ENCODE results near the gene IGFBP2.
A peak's percentile ranks its signal among the peaks of the same experiment; 100 is the strongest.

IGFBP2 gene

DNA sequence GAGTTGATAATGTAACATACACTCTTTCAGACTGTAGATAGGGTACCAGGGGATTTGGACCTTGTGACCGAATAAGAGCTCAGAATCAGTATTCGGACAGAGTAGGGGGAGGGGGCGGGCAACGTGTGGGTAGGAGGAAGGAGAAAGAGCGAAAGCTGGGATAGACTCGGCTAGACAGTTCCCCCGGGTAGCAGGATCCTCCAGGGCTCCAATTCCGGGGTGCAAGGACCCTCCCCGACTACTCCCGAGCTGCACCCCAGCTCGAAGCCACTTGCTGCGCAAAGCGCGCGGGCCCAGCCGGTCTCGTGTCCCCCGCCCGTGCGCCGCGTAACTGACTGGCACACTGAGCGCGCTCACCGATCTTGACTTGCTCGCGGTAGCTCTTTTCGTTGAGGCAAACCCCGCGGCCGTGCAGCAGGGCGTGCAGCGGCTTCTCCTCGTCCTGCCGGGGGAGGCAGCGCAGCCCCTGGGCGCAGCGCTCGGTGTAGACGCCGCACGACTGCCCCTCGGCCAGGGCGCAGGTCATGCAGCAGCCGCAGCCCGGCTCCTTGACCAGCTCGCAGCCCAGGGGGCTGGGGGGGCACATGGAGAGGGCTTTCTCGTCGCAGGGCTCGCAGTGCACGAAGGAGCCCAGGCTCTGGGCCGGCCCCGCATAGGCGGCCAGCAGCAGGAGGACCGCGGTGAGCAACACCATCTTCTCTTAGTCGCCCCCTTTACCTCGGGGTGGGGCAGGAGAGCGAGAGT lies 61.0 kb downstream of the IGFBP2 start:
- TF ChIP-seq, protein P1, sequence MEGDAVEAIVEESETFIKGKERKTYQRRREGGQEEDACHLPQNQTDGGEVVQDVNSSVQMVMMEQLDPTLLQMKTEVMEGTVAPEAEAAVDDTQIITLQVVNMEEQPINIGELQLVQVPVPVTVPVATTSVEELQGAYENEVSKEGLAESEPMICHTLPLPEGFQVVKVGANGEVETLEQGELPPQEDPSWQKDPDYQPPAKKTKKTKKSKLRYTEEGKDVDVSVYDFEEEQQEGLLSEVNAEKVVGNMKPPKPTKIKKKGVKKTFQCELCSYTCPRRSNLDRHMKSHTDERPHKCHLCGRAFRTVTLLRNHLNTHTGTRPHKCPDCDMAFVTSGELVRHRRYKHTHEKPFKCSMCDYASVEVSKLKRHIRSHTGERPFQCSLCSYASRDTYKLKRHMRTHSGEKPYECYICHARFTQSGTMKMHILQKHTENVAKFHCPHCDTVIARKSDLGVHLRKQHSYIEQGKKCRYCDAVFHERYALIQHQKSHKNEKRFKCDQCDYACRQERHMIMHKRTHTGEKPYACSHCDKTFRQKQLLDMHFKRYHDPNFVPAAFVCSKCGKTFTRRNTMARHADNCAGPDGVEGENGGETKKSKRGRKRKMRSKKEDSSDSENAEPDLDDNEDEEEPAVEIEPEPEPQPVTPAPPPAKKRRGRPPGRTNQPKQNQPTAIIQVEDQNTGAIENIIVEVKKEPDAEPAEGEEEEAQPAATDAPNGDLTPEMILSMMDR (IDR thresholded peaks at IDR 0.05; ENCODE audit: insufficient read depth, low read depth, low read length, missing control alignments): no peak
- no peak overlapping the region for H3K4me3 ChIP-seq (ENCODE audit: low read depth, low read length)
- DNase-seq (ENCODE audit: low read depth): no peak

DNA sequence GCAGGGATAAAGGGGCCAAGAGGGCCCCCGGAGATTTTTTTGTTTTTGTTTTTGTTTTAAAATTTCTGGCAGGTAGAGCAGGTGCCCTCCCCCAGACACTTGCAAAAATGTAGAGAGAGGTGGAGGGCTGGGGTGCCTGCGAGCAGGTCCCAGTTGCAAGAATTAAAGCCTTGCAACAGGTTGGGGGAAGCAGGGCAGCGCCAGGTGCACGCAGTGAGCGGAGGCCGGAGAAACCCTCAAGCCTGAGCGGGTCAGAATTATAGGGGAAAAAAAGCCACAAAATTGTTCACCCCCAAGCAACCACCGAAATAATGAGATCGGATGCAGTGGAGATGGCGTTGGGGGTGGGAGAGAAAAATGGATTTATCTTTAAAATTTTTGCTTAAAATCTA lies 61.6 kb downstream of the IGFBP2 start:
- DNase-seq (ENCODE audit: low read depth): no peak
- no peak overlapping the region for H3K4me3 ChIP-seq (ENCODE audit: low read depth, low read length)
- TF ChIP-seq, protein P1 (IDR thresholded peaks at IDR 0.05; ENCODE audit: insufficient read depth, low read depth, low read length, missing control alignments): no peak

DNA sequence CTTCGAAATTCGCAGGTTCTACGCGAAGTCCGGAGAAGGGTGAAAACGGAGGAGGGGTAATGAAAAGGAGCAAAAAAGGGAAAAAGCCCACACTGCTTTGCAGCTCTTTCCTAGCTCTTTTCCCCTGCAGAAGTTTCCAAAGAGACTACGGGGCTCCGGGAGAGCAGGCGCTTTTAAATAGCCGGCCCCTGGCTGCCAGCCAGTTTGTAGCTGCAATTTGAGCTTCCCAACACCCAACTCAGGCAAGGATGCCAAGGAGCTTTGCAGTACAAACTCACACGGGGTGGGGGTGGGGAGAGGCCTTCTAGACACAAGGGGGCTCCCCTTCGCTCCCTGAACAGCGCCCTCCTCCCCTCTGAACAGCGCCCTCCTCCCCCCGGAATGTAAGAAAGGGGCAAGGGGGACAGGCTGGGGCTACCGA lies 62.2 kb downstream of the IGFBP2 start, which contains the start of gene IGFBP5:
Gene IGFBP5 (minus strand): TSS at position 149 of the 421 bp plus-strand sequence. CDS start 774 bp downstream, outside the sequence.
- DNase-seq (ENCODE audit: low read depth): no peak
- H3K4me3 ChIP-seq (ENCODE audit: low read depth, low read length): no peak within 1 kb of the TSS
- TF ChIP-seq, protein P1 (IDR thresholded peaks at IDR 0.05; ENCODE audit: insufficient read depth, low read depth, low read length, missing control alignments): no peak

DNA sequence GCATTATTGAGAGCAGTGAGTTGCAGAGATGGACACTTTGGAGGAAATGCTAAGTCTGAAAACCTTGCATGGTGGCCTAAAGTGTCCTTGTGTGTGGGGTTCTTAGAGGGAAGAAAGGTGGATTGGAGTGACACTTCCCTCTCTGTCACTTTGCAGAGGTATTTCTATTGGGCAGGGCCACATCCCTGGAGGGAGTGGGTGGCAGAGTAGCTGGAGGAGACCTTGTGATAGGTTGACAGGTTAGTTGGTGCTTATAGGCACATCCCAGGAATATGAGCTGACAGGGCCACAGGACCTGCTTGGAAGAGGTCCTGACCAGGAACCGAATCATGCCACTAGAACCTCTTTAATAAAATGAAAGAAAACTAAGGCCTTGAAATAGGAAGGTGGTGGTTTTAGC lies 63.1 kb downstream of the IGFBP2 start:
- TF ChIP-seq, protein P1 (IDR thresholded peaks at IDR 0.05; ENCODE audit: insufficient read depth, low read depth, low read length, missing control alignments): no peak
- H3K4me3 ChIP-seq (ENCODE audit: low read depth, low read length): no peak overlapping the region
- DNase-seq (ENCODE audit: low read depth): no peak

DNA sequence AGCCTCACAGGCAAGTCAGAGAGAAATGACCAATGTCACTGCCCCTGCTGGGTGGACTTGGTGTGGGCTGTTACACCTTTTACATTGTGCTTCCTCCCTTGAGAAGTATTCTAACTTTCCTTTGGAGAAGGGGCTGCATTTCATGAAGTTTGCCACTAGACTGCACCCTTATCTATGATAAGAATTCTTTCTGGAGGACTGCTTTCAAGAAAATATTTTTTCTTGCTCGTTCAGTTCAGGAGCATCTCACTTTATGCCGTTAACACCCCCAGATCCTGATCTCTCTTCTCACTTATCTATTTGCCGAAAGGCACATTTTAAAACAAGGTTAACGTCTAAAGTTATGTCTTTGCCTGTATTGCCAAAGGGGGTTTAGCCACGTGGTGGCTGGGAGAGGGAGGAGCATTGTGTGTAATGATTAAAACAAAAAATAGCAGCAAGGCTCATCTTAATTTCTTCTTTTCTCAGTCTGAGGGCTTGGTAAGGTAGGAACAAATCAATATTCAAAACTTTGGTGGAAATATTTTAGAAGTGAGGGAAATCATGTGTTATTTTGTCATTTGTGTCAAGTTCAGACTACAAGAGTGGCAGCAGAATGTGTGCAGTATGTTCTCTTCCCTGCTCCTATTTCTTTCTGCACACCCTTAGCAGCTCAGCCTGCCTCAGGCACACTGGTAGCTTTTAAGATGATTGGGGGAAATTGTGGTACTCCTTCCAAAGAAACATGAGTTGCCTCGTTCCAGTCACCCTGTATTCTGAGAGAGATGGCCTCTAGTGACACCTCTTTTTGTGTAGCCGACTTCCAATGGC lies 63.7 kb downstream of the IGFBP2 start:
- TF ChIP-seq, protein P1 (IDR thresholded peaks at IDR 0.05; ENCODE audit: insufficient read depth, low read depth, low read length, missing control alignments): peak; percentile 16
- DNase-seq (ENCODE audit: low read depth): no peak
- H3K4me3 ChIP-seq (ENCODE audit: low read depth, low read length): no peak overlapping the region

DNA sequence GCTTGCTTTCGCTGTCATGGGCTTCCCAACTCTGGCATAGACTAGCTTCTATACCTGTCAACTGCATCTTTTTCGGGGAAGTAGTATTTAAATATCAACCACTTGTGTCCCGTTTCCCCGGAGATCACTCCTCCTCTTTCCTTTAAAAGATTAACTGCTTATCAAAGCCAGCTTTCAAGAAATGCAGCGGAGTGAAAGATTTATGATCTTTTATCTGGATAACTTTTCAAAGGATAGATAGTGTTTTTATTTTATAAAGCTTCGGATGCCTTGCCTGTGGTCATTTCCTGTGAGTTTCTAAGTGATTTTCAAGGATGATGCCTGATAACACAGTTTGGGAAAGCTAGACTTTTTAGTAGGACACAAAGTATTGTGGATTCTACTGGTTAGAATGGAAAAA lies 65.1 kb downstream of the IGFBP2 start:
- no peak overlapping the region for H3K4me3 ChIP-seq (ENCODE audit: low read depth, low read length)
- TF ChIP-seq, protein P1 (IDR thresholded peaks at IDR 0.05; ENCODE audit: insufficient read depth, low read depth, low read length, missing control alignments): no peak
- no peak for DNase-seq (ENCODE audit: low read depth)
